Colon (tissue), 2 donors: Measurements from ENCODE around the gene DGCR6L.
"Not testable (repeated sequence)": the region's sequence is repeated elsewhere in the genome, so short reads cannot be mapped to it uniquely, and the experiment has no call there.

Experiments used
- FAIRE-seq: peaks from 2 replicates; lab custom pipeline; 2012; peaks lifted over from hg19 to GRCh38; lab: Jason Lieb, UNC
- donor health status: control.
- donor health status: control.

Gene DGCR6L

GRCh38 chr22:20319745-20320658, at the start of gene DGCR6L:
Gene DGCR6L (minus strand): TSS chr22:20320060. CDS start chr22:20319988, 72 bp downstream.
- FAIRE-seq: no peak

- not testable (repeated sequence) for FAIRE-seq
Measured at GRCh38 chr22:20368875-20369274, 49.0 kb upstream of the DGCR6L start.

GRCh38 chr22:20366841-20367240, 47.0 kb upstream of the DGCR6L start:
- not testable (repeated sequence) for FAIRE-seq

- not testable (repeated sequence) for FAIRE-seq
Measured at GRCh38 chr22:20364335-20365260, 44.7 kb upstream of the DGCR6L start.

GRCh38 chr22:20362403-20362802, 42.5 kb upstream of the DGCR6L start:
- FAIRE-seq: not testable (repeated sequence)

GRCh38 chr22:20361752-20362229, 41.9 kb upstream of the DGCR6L start:
- not testable (repeated sequence) for FAIRE-seq

GRCh38 chr22:20360866-20361751, 41.2 kb upstream of the DGCR6L start:
- FAIRE-seq: not testable (repeated sequence)

- not testable (repeated sequence) for FAIRE-seq
Measured at GRCh38 chr22:20360261-20360660, 40.4 kb upstream of the DGCR6L start.

- FAIRE-seq: not testable (repeated sequence)
Measured at GRCh38 chr22:20358503-20359239, 38.8 kb upstream of the DGCR6L start.

- not testable (repeated sequence) for FAIRE-seq
Measured at GRCh38 chr22:20357967-20358366, 38.1 kb upstream of the DGCR6L start.

- not testable (repeated sequence) for FAIRE-seq
Measured at GRCh38 chr22:20356906-20357305, 37.0 kb upstream of the DGCR6L start.

GRCh38 chr22:20355939-20356636, 36.2 kb upstream of the DGCR6L start:
- FAIRE-seq: not testable (repeated sequence)

GRCh38 chr22:20354238-20354975, 34.5 kb upstream of the DGCR6L start:
- no peak for FAIRE-seq

GRCh38 chr22:20352536-20352935, 32.7 kb upstream of the DGCR6L start:
- FAIRE-seq: not testable (repeated sequence)

GRCh38 chr22:20346553-20346952, 26.7 kb upstream of the DGCR6L start:
- not testable (repeated sequence) for FAIRE-seq

- peak; percentile 71 for FAIRE-seq
Measured at GRCh38 chr22:20338291-20338690, 18.4 kb upstream of the DGCR6L start.

- FAIRE-seq: not testable (repeated sequence)
Measured at GRCh38 chr22:20337807-20338206, 17.9 kb upstream of the DGCR6L start.

- FAIRE-seq: not testable (repeated sequence)
Measured at GRCh38 chr22:20336561-20336960, 16.7 kb upstream of the DGCR6L start.

GRCh38 chr22:20328569-20328930, 8.7 kb upstream of the DGCR6L start:
- FAIRE-seq: not testable (repeated sequence)
